KMS-11 (cell line): ENCODE data around the gene BAX.

ENCODE experiments used
- H2AFZ ChIP-seq: fragments of 200-600 bp; sonication (generic); 2 replicates; pipeline ENCODE4 v1.6.1; 2016; ENCODE audit warnings: antibody characterized with exemption, mixed run types, low read depth
- H3K27ac ChIP-seq: fragments of 200-600 bp; sonication (generic); 2 replicates; pipeline ENCODE4 v1.6.1; 2016; ENCODE audit warnings: mild to moderate bottlenecking, mixed run types
- H3K27me3 ChIP-seq: fragments of 200-600 bp; sonication (generic); 2 replicates; pipeline ENCODE4 v1.6.1; 2017; ENCODE audit warnings: mild to moderate bottlenecking, low read depth, mixed run types, moderate library complexity; ENCODE audit not compliant: insufficient read depth
- H3K36me3 ChIP-seq: fragments of 200-600 bp; sonication (generic); 2 replicates; pipeline ENCODE4 v1.6.1; 2017; ENCODE audit warnings: mild to moderate bottlenecking, mixed run types; ENCODE audit not compliant: insufficient read depth
- H3K4me1 ChIP-seq: fragments of 200-600 bp; sonication (generic); 2 replicates; pipeline ENCODE4 v1.6.1; 2016; ENCODE audit warnings: mild to moderate bottlenecking, low read depth, mixed run types; ENCODE audit not compliant: poor library complexity, severe bottlenecking
- H3K4me2 ChIP-seq: fragments of 200-600 bp; sonication (generic); 2 replicates; pipeline ENCODE4 v1.7.0; 2016; ENCODE audit warnings: mild to moderate bottlenecking, mixed run types
- H3K4me3 ChIP-seq: fragments of 200-600 bp; sonication (generic); IDR thresholded peaks from 2 replicates; pipeline ENCODE4 v1.6.1; 2017; ENCODE audit warnings: low read depth, low read length, mixed read lengths; ENCODE audit not compliant: insufficient read depth
- H3K79me2 ChIP-seq: fragments of 200-600 bp; sonication (generic); 2 replicates; pipeline ENCODE4 v1.6.1; 2016; ENCODE audit warnings: low read depth, mixed run types; ENCODE audit not compliant: insufficient read depth
- H3K9ac ChIP-seq: fragments of 200-600 bp; sonication (generic); 2 replicates; pipeline ENCODE4 v1.6.1; 2016; ENCODE audit warnings: mild to moderate bottlenecking, mixed run types
- H4K20me1 ChIP-seq: fragments of 200-600 bp; sonication (generic); 2 replicates; pipeline ENCODE4 v1.6.1; 2016; ENCODE audit warnings: mild to moderate bottlenecking, mixed run types; ENCODE audit not compliant: insufficient read depth
- TF ChIP-seq, protein P1 (sequence below): fragments of 200-600 bp; sonication (generic); conservative IDR thresholded peaks from 2 replicates; pipeline ENCODE4 v1.6.1; 2017; ENCODE audit warnings: low read depth, mild to moderate bottlenecking, antibody characterized with exemption, low read length, moderate library complexity, mixed read lengths

Gene BAX

DNA sequence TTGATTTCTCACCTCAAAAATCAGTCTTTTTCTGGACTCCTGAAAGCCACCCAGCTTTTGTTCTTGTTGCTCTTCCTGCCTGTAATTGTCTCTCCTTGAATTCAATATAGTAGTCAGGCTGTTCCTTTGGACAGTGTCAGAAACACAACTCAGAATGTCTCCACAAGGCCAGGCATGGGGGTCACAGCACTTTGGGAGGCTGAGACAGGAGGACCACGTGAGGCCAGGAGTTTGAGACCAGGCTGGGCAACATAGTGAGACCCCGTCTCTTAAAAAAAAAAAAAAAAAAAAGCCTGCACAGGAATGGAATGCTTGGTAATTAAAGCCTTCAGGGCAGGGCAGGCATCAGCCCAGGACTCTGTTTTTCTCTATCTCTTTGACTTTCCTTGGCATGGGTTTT is 8.9 kb upstream of the BAX start:
- Histone ChIP-seq H3K4me1 (no peaks in the 10 kb centered on the region), H3K4me3 (no peak overlapping the region), H4K20me1 (no peaks in the 10 kb centered on the region), H3K9ac (no peak overlapping the region), H2AFZ (no peak overlapping the region), H3K27ac (no peak overlapping the region), H3K79me2 (no peaks in the 10 kb centered on the region), H3K4me2 (no peak overlapping the region), H3K27me3 (no peaks in the 10 kb centered on the region), H3K36me3 (no peaks in the 10 kb centered on the region)
- TF ChIP-seq, protein P1, sequence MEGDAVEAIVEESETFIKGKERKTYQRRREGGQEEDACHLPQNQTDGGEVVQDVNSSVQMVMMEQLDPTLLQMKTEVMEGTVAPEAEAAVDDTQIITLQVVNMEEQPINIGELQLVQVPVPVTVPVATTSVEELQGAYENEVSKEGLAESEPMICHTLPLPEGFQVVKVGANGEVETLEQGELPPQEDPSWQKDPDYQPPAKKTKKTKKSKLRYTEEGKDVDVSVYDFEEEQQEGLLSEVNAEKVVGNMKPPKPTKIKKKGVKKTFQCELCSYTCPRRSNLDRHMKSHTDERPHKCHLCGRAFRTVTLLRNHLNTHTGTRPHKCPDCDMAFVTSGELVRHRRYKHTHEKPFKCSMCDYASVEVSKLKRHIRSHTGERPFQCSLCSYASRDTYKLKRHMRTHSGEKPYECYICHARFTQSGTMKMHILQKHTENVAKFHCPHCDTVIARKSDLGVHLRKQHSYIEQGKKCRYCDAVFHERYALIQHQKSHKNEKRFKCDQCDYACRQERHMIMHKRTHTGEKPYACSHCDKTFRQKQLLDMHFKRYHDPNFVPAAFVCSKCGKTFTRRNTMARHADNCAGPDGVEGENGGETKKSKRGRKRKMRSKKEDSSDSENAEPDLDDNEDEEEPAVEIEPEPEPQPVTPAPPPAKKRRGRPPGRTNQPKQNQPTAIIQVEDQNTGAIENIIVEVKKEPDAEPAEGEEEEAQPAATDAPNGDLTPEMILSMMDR: no peak

DNA sequence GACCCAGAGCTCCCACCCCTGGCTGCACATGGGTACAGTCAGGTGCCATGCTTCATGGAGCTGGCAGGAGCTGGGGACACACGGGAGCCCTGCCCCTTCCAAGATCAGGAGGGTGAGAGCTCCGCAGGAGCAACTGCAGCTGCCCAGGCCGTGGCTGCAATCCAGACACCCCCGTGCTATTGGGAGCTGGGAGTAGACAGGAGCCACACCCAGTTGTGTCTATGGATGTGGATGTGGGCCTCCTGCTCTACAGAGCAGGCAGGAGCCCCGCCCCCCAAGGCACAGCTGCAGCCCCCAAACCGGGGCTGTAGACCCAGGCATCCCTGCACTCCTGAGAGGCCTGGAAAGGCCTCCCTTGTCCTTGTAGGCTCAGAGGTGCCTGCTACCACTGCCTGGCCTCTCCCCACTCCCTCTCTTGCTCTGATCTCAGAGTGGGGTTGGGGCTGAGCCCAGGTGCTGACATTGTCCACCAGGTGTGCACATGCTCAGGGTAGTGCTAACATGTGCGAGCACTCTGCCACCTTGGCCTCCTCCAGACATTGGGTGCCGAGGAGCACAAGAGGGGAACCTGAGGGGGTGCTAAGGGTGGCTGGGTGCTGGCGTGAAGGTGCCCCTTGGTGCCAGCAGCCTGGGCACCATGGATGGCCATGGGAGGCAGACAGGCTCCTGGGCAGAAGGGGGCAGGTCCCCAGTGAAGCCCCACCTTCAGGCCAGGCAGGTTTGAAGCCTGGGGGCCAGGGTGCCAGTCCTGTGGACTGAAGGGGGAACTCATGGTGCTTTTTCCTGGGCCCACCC is 8.0 kb upstream of the BAX start:
- H3K4me1 ChIP-seq: no peaks in the 10 kb centered on the region
- H3K4me2 ChIP-seq: no peak overlapping the region
- H3K27me3 ChIP-seq: no peaks in the 10 kb centered on the region
- H2AFZ ChIP-seq: no peak overlapping the region
- no peaks in the 10 kb centered on the region for H3K36me3 ChIP-seq
- H3K27ac ChIP-seq: no peak overlapping the region
- H3K79me2 ChIP-seq: no peaks in the 10 kb centered on the region
- H4K20me1 ChIP-seq: no peaks in the 10 kb centered on the region
- H3K4me3 ChIP-seq: no peak overlapping the region
- TF ChIP-seq, protein P1: no peak
- no peak overlapping the region for H3K9ac ChIP-seq

DNA sequence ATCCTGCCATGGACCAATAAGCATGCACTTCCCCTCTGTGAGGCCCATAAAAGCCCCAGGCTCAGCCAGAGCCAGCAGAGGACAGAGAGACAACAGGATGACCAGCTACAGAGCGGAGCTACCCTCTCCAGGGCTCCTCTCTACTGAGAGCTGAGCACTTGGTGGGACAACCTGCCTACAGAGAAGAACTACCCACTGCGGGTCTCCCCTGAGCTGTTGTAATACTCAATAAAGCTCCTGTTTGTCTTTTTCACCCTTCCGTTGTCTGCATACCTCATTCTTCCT is 7.5 kb upstream of the BAX start:
- no peaks in the 10 kb centered on the region for H3K4me1 ChIP-seq
- H3K4me2 ChIP-seq: no peak overlapping the region

DNA sequence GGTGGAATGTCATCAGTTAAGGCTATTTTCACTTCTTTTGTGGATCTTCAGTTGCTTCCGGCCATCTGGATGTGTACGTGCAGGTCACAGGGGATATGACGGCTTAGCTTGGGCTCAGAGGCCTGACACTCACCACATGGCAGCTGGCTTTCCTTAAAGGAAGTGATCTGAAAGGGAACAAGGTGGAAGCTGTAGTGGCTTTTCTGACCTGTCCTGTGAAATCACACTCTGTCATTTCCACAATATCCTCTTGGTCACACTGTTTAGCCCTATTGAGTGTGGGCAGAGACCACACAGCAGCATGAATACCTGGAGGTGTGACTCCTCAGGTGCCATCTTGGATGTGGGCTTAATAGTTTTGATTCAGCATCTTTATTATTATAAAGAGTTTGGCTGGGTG is 4.5 kb upstream of the BAX start:
- no peak overlapping the region for H3K9ac ChIP-seq
- no peak overlapping the region for H3K27ac ChIP-seq
- H3K79me2 ChIP-seq: peaks cover 3% of the 10 kb centered on the region; the same call in 1 of the 2 replicates
- peaks cover 6% of the 10 kb centered on the region for H3K4me1 ChIP-seq
- H4K20me1 ChIP-seq: no peaks in the 10 kb centered on the region
- no peak overlapping the region for H2AFZ ChIP-seq
- H3K27me3 ChIP-seq: no peaks in the 10 kb centered on the region
- TF ChIP-seq, protein P1: no peak
- H3K4me3 ChIP-seq: no peak overlapping the region
- H3K4me2 ChIP-seq: no peak overlapping the region
- no peaks in the 10 kb centered on the region for H3K36me3 ChIP-seq

More for the DNA sequence above, 7.5 kb upstream of the BAX start:
- Histone ChIP-seq H3K9ac (no peak overlapping the region), H3K36me3 (no peaks in the 10 kb centered on the region), H2AFZ (no peak overlapping the region), H3K27ac (no peak overlapping the region), H3K4me3 (no peak overlapping the region), H4K20me1 (no peaks in the 10 kb centered on the region), H3K27me3 (no peaks in the 10 kb centered on the region), H3K79me2 (no peaks in the 10 kb centered on the region)
- TF ChIP-seq, protein P1: no peak
